Fibroblast of villous mesenchyme (primary cell): ENCODE results near the gene NUDC. TPM values are rescaled to one million over a fixed set of nuclear protein-coding genes. Genes with fewer than 3 reads are reported as not detected.
A peak's percentile ranks its signal among the peaks of the same experiment; 100 is the strongest.

Experiments used
- DNase-seq: peaks from one replicate; pipeline ENCODE4 v3.0.0-alpha.2; 2010; ENCODE audit warnings: low read depth
- H3K4me3 ChIP-seq: 2 replicates; pipeline ENCODE4 v1.5.1; 2011; ENCODE audit warnings: low read depth, mild to moderate bottlenecking, low read length
- CTCF ChIP-seq: IDR thresholded peaks from 2 replicates; pipeline ENCODE4 v1.5.1; 2012; ENCODE audit warnings: low read depth, mild to moderate bottlenecking, low read length; ENCODE audit not compliant: insufficient read depth
- total RNA-seq: library from RNA; depleted of rRNA; stranded (reverse); fragments of >200 nt; gene quantifications from 2 replicates; pipeline ENCODE4 v1.2.3, GENCODE V29; 2012

Gene NUDC
- total RNA-seq, 1 donor: 19.0 TPM

- H3K4me3 ChIP-seq: no peak overlapping the region
- no peak for DNase-seq
- TF ChIP-seq CTCF: no peak
Observed at GRCh38 chr1:26932531-26932930, 11.0 kb downstream of the NUDC start.

DNA sequence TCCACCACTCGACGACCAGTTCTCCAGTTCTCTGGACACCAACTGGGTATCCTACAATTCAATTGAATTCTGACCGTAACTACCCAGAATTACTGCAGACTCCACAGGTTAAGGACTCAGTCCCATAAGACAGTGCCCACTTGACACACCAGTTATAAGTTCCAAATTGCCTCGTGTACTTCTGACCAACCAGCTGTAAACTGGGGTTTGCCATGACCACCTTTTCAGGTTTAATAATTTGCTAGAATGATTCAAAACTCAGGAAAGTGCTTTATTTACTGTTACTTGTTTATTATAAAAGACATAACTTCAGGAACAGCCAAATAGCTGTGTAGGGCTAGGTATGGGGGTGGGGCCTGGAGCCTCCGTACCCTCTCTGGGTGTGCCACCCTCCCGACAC is 15.3 kb downstream of the NUDC start:
- no peak overlapping the region for H3K4me3 ChIP-seq
- DNase-seq: no peak
- TF ChIP-seq CTCF: no peak

DNA sequence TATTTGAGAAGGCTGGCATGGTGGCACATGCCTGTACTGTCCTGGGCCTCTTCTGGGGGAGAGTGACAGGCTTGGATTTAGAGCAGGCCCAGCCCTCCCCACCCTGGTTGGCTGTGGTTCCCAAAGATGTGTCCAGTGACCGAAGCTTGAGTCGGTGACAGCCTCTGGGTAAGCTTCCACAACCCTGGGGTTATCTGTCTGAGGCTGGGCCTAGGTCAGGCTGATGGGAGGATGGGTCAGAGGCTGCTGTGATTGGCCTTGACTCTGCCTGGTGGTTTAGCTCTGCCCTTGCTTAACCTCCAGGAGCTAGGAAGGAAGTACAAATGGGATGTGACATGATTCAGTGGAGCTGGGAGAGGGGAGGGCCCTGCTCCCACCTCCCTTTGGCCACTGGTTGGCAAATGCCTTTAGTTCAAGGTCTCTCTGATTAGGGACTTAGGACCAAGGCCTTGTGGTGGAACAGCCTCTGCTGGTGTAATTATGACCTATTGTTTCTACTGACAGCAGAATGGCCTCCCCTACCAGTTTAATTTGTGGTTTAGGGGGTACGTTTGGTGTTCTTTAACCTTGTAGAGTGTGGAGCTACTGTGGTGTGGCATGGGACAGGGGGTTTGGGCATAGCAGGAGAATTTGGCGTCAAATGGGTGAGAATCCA is 16.6 kb downstream of the NUDC start:
- peak; percentile 37 for DNase-seq
- no peak for TF ChIP-seq CTCF
- H3K4me3 ChIP-seq: no peak overlapping the region

DNA sequence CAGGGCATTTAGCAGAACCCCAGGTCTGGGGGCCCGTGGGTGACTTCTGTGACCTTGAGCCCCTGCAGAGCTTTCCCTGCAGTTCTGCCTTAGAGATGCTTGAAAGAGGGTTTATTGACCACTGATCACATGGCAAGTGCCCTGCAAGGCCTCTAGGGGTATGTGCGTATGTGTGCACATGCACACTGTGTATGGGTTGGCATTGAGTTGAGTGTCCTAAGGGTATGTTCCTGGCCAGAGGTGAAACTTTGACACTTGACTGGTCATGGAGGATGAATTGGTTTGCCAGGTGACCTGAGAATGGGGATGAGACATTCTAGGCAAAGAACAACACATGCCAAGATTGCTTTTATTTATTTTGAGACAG is 17.1 kb downstream of the NUDC start:
- no peak for DNase-seq
- no peak overlapping the region for H3K4me3 ChIP-seq
- no peak for TF ChIP-seq CTCF

DNA sequence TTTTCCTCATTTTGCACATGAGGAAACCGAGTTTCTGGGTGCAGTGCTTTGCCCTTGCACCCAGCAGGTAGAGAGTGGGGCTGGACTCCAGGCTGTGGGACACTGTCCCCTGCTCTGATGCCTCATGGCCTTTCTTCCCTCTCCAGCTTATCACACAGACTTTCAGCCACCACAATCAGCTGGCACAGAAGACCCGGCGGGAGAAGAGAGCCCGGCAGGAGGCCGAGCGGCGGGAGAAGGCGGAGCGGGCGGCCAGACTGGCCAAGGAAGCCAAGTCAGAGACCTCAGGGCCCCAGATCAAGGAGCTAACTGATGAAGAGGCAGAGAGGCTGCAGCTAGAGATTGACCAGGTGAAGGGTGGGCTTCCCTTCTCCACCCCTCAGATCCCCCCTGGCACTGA is 19.8 kb downstream of the NUDC start:
- no peak for TF ChIP-seq CTCF
- no peak overlapping the region for H3K4me3 ChIP-seq
- no peak for DNase-seq

DNA sequence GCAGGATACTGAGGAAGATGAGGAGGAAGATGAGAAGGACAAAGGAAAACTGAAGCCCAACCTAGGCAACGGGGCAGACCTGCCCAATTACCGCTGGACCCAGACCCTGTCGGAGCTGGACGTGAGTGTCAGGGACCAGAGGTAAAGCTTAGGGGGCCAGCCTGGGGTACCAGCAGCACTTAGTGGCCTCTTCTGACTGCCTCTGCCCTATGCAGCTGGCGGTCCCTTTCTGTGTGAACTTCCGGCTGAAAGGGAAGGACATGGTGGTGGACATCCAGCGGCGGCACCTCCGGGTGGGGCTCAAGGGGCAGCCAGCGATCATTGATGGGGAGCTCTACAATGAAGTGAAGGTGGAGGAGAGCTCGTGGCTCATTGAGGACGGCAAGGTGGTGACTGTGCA is 21.1 kb downstream of the NUDC start:
- no peak for DNase-seq
- no peak for TF ChIP-seq CTCF
- no peak overlapping the region for H3K4me3 ChIP-seq

- no peak for TF ChIP-seq CTCF
- DNase-seq: no peak
- H3K4me3 ChIP-seq: no peak overlapping the region
Observed at GRCh38 chr1:26945138-26945537, 23.6 kb downstream of the NUDC start.
